OCI-LY1 (cell line): ENCODE measurements around the gene SLC27A2.

Experiments
- EZH2 ChIP-seq: fragments of 200-600 bp; sonication (generic), shearing (Covaris generic); IDR thresholded peaks from 2 replicates; pipeline ENCODE4 v1.8.0; 2017; ENCODE audit warnings: borderline replicate concordance, mixed run types, mild to moderate bottlenecking, antibody characterized with exemption, low read length, moderate library complexity, mixed read lengths
- TF ChIP-seq, protein P1 (sequence below): fragments of 200-600 bp; sonication (generic), shearing (Covaris generic); IDR thresholded peaks from 2 replicates; pipeline ENCODE4 v1.5.1; 2017; ENCODE audit warnings: mild to moderate bottlenecking, antibody characterized with exemption, low read length, moderate library complexity, mixed read lengths

DNA sequence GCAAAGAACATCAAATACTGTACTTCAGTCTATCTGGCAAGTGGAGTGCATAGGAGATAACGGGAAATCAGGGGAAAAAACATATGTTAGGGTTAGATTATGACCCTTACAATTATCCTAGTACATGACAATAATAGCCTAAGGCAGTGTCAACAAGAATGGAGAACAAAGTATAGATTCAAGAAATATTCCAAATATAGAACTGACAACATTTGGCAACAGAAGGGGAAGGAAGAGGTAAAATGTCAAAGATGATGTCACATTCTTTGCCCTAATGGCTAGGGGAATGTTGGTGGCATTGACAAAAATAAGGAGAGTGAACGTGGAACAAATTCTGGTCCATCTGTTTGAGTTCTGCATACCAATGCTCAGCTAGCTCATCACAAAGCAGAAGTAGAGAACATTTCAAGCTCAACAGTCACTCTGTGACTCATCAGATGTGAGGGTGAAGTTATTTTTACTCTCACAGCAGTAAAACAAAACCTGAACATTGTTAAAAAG is 47.4 kb upstream of the SLC27A2 start:
- TF ChIP-seq, protein P1, sequence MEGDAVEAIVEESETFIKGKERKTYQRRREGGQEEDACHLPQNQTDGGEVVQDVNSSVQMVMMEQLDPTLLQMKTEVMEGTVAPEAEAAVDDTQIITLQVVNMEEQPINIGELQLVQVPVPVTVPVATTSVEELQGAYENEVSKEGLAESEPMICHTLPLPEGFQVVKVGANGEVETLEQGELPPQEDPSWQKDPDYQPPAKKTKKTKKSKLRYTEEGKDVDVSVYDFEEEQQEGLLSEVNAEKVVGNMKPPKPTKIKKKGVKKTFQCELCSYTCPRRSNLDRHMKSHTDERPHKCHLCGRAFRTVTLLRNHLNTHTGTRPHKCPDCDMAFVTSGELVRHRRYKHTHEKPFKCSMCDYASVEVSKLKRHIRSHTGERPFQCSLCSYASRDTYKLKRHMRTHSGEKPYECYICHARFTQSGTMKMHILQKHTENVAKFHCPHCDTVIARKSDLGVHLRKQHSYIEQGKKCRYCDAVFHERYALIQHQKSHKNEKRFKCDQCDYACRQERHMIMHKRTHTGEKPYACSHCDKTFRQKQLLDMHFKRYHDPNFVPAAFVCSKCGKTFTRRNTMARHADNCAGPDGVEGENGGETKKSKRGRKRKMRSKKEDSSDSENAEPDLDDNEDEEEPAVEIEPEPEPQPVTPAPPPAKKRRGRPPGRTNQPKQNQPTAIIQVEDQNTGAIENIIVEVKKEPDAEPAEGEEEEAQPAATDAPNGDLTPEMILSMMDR = no peak
- TF ChIP-seq EZH2 = no peak
